IMR-90 (cell line): Measurements from ENCODE around the gene NOS3. TPM values are rescaled to one million over a fixed set of nuclear protein-coding genes. Genes with fewer than 3 reads are reported as not detected.
A peak's percentile ranks its signal among the peaks of the same experiment; 100 is the strongest.

Source experiments
- ATAC-seq: fragments of 200-7000 bp; cut with Tn5 transposase; 2 replicates; pipeline ENCODE4 v1.9.1; 2020; ENCODE audit warnings: low read depth, mild to moderate bottlenecking, moderate library complexity
- BruUV-seq: library from RNA; stranded (reverse); fragments of 400-500 nt; replicated peaks from 2 replicates; lab custom pipeline; 2021; lab: Mats Ljungman, UMichigan
- CTCF ChIA-PET: fragments of 300-600 bp; formaldehyde crosslinking; extraction: SDS; loops from one replicate; lab custom pipeline; 2021; ENCODE audit warnings: antibody characterized with exemption; lab: Yijun Ruan, JAX
- POLR2A ChIA-PET: fragments of 300-600 bp; sonication (Branson Sonifier 250); formaldehyde crosslinking; loops from one replicate; lab custom pipeline; 2022; ENCODE audit warnings: antibody characterized with exemption; ENCODE audit not compliant: unreplicated experiment; lab: Charles Lee
- DNase-seq: peaks from one replicate; pipeline ENCODE4 v3.0.0; 2013
- H2AFZ ChIP-seq: replicated peaks from 2 replicates; pipeline ENCODE3; 2013; ENCODE audit warnings: low read length, mild to moderate bottlenecking; ENCODE audit not compliant: poor library complexity
- H2AK5ac ChIP-seq: 2 replicates; pipeline ENCODE4 v1.6.1; 2013; ENCODE audit warnings: low read depth, low read length, inconsistent platforms
- H2AK9ac ChIP-seq: replicated peaks from 2 replicates; pipeline ENCODE3; 2013; ENCODE audit warnings: mild to moderate bottlenecking, low read depth, low read length, moderate library complexity; ENCODE audit not compliant: poor library complexity
- H2BK120ac ChIP-seq: 2 replicates; pipeline ENCODE4 v1.6.1; 2013; ENCODE audit warnings: low read depth, low read length, inconsistent platforms
- H2BK15ac ChIP-seq: 3 replicates; pipeline ENCODE4 v1.6.1; 2013; ENCODE audit warnings: low read depth, low read length, inconsistent platforms
- H2BK20ac ChIP-seq: 2 replicates; pipeline ENCODE4 v1.6.1; 2013; ENCODE audit warnings: low read depth, mild to moderate bottlenecking, inconsistent platforms, low read length, moderate library complexity
- H2BK5ac ChIP-seq: 2 replicates; pipeline ENCODE4 v1.6.1; 2013; ENCODE audit warnings: mild to moderate bottlenecking, low read depth, low read length, inconsistent platforms; ENCODE audit not compliant: poor library complexity, severe bottlenecking
- H3K14ac ChIP-seq: replicated peaks from 2 replicates; pipeline ENCODE4 v1.6.1; 2013; ENCODE audit warnings: low read depth, low read length, inconsistent platforms
- H3K18ac ChIP-seq: 2 replicates; pipeline ENCODE4 v1.6.1; 2013; ENCODE audit warnings: low read depth, low read length, control low read depth
- H3K23ac ChIP-seq: 2 replicates; pipeline ENCODE4 v1.6.1; 2013; ENCODE audit warnings: low read depth, low read length, inconsistent platforms
- H3K27ac ChIP-seq: 2 replicates; pipeline ENCODE4 v1.5.1; 2013; ENCODE audit warnings: mild to moderate bottlenecking, control low read depth, low read length; ENCODE audit not compliant: insufficient read depth
- H3K27me3 ChIP-seq: 2 replicates; pipeline ENCODE4 v1.6.1; 2013; ENCODE audit warnings: low read length; ENCODE audit not compliant: control insufficient read depth, insufficient read depth
- H3K36me3 ChIP-seq: 2 replicates; pipeline ENCODE4 v1.6.1; 2013; ENCODE audit warnings: low read length, mixed read lengths; ENCODE audit not compliant: control insufficient read depth, insufficient read depth
- H3K4ac ChIP-seq: 2 replicates; pipeline ENCODE4 v1.6.1; 2013; ENCODE audit warnings: low read depth, low read length, inconsistent platforms
- H3K4me1 ChIP-seq: 2 replicates; pipeline ENCODE4 v1.6.1; 2013; ENCODE audit warnings: low read length, mixed read lengths; ENCODE audit not compliant: control insufficient read depth, insufficient read depth
- H3K4me2 ChIP-seq: 2 replicates; pipeline ENCODE4 v1.6.1; 2013; ENCODE audit warnings: low read depth, mild to moderate bottlenecking, control low read depth, low read length, moderate library complexity
- H3K4me3 ChIP-seq: 2 replicates; pipeline ENCODE4 v1.5.1; 2013; ENCODE audit warnings: low read depth, mild to moderate bottlenecking, control low read depth, low read length, moderate library complexity; ENCODE audit not compliant: insufficient read depth
- H3K56ac ChIP-seq: 2 replicates; pipeline ENCODE4 v1.6.1; 2013; ENCODE audit warnings: low read length, inconsistent platforms; ENCODE audit not compliant: insufficient read depth; ENCODE audit errors: extremely low read depth
- H3K79me1 ChIP-seq, 2 experiments: 2 replicates each; pipeline ENCODE4 v1.6.1; 2013; ENCODE audit warnings: low read length in 2 of 2, inconsistent platforms in 1 of 2, low read depth in 1 of 2
- H3K9ac ChIP-seq: 2 replicates; pipeline ENCODE4 v1.6.1; 2013; ENCODE audit warnings: low read depth, low read length, control low read depth
- H3K9me1 ChIP-seq: 2 replicates; pipeline ENCODE4 v1.6.1; 2013; ENCODE audit warnings: low read length, inconsistent platforms; ENCODE audit not compliant: insufficient read depth
- H3K9me3 ChIP-seq: 2 replicates; pipeline ENCODE4 v1.6.1; 2013; ENCODE audit warnings: low read length; ENCODE audit not compliant: control insufficient read depth, insufficient read depth
- H4K20me1 ChIP-seq: 2 replicates; pipeline ENCODE4 v1.6.1; 2013; ENCODE audit warnings: low read length, inconsistent platforms; ENCODE audit not compliant: insufficient read depth
- H4K5ac ChIP-seq: 2 replicates; pipeline ENCODE4 v1.6.1; 2013; ENCODE audit warnings: mild to moderate bottlenecking, low read depth, low read length, control low read depth
- H4K8ac ChIP-seq, 2 experiments: 2 replicates each; pipeline ENCODE4 v1.6.1; 2013; ENCODE audit warnings: low read depth in 2 of 2, low read length in 2 of 2, control low read depth in 1 of 2, inconsistent platforms in 1 of 2
- H4K91ac ChIP-seq: 2 replicates; pipeline ENCODE4 v1.6.1; 2013; ENCODE audit warnings: low read depth, low read length, inconsistent platforms; ENCODE audit not compliant: insufficient read depth
- BHLHE40 ChIP-seq: fragments of 150-350 bp; IDR thresholded peaks from 2 replicates; pipeline ENCODE4 v1.6.1; 2016; ENCODE audit warnings: mild to moderate bottlenecking, low read depth, low read length
- NFE2L2 ChIP-seq: fragments of 150-350 bp; IDR thresholded peaks from 2 replicates; pipeline ENCODE4 v1.6.1; 2016; ENCODE audit warnings: low read depth, mild to moderate bottlenecking, low read length
- whole genome bisulfite sequencing, 2 experiments: methylation state at CpG; one replicate each; pipeline versions ENCODE4 v1.1.5 to v1.1.7; 2013; ENCODE audit warnings: missing lambda C conversion rate in 2 of 2; ENCODE audit not compliant: insufficient read length in 1 of 2; ENCODE audit errors: extremely low coverage in 2 of 2; 5-methylcytosine and 5-hydroxymethylcytosine counted together
- dilution Hi-C: fragments of 300-500 bp; cut with HindIII; formaldehyde crosslinking; loops from one replicate; pipeline ENCODE4 v1.14.3; 2018; ENCODE audit warnings: low sequenced_read_pairs; ENCODE audit not compliant: unreplicated experiment
- in situ Hi-C: fragments of 300-500 bp; cut with MboI; formaldehyde crosslinking; loops from 3 replicates; pipeline ENCODE4 v1.14.3; 2019; ENCODE audit warnings: low sequenced_read_pairs, inconsistent platforms, mixed read lengths
- intact Hi-C: fragments of 100-400 bp; cut with micrococcal nuclease; formaldehyde crosslinking; loops from 2 replicates; pipeline ENCODE4 v1.10.0; 2022
- polyA plus RNA-seq, 3 experiments: library from polyadenylated mRNA; depleted of rRNA; stranded (reverse); fragments of >200 nt; gene quantifications; 2 replicates each; pipeline ENCODE4 v1.2.3, GENCODE V29; 2012; ENCODE audit warnings: low replicate concordance in 1 of 3
- total RNA-seq: library from RNA; depleted of rRNA; stranded (reverse); fragments of >200 nt; gene quantifications from 2 replicates; pipeline ENCODE4 v1.2.3, GENCODE V29; 2012
- TF ChIP-seq, protein P1 (sequence below): fragments of 150-350 bp; IDR thresholded peaks from 2 replicates; pipeline ENCODE4 v1.6.1; 2016; ENCODE audit warnings: low read depth, mild to moderate bottlenecking, low read length, moderate library complexity, borderline replicate concordance
- TF ChIP-seq, protein P2 (sequence below): conservative IDR thresholded peaks from 2 replicates; pipeline ENCODE4 v1.5.1; 2012; ENCODE audit warnings: mild to moderate bottlenecking, low read depth, low read length, improper control_type of control experiment

The NOS3 gene
- total and polyA plus RNA-seq, 2 of the 4 experiments (the other 2 are of a cell fraction) = 0.72 to 2.0 TPM

DNA sequence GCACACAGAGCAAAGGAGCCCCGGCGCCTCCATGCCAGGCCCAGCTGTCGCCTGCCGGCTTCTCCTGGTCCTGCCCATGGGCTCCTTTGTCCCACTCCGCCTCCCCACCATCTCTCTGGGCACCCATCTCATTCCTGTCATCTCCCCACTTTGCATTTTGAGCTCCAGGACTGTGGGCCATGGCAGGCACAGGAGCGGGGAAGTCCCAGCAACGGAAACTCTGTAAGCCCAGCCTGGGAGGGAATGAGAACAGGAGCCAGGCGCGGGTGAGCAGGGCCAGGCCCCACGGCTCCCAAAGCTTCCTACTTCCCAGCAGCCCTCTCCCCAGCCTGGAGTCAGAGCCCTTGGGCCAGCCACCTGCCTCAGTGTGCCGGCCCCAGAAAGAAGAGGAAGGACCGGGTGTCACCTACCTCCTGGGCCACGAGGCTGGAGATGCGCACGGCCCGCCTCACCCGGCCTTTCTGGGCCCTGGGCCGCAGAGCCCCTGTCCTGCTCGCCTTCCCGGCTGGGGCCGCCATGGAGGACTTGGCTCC, 35.8 kb upstream of the NOS3 start (continued):
- TF ChIP-seq, protein P1, sequence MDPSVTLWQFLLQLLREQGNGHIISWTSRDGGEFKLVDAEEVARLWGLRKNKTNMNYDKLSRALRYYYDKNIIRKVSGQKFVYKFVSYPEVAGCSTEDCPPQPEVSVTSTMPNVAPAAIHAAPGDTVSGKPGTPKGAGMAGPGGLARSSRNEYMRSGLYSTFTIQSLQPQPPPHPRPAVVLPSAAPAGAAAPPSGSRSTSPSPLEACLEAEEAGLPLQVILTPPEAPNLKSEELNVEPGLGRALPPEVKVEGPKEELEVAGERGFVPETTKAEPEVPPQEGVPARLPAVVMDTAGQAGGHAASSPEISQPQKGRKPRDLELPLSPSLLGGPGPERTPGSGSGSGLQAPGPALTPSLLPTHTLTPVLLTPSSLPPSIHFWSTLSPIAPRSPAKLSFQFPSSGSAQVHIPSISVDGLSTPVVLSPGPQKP = no peak

DNA sequence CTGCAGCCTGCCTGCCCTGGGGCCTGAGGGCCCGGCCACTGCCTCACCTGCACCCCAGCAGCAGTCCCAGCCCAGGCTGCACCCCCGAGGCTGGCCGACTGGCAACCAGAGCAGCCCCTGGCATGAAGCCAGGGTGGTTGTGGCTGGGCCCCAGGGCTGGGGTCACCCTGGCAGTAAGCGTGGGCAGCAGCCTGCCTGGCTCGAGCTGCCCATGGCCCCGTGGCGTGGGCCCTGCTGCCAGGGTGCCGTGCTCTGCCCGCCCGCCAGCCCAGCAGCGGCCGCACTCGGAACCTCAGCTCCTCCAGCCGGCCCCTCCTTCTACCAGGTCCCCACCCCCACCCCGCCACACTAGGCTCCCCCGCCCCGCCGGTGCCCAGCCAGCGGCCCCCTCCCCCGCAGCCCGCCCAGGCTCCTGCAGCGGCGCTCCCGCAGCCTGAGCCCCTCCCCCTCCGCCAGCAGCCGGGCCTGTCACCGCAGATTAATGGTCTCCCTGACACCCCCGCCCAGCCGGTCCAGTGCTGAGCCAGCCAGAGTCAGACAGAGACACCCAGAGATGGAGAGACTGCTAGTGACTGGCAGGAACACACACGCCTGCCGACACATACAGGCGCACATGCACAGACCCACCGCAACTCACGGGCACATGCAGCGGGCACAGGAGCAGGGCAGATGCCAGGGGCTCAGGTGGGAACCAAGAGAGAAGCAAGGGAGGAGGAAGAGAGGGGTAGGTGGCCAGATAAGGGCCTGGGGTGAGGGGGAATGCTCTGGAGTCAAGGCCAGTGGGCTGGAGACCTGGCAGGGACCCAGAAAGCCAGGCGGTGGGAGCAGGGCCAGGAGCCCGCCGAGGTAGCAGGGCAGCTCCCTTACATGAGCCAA, 35.1 kb upstream of the NOS3 start:
- no peak overlapping the region for H2BK15ac ChIP-seq
- no peak overlapping the region for H3K23ac ChIP-seq
- no peak overlapping the region for H3K27ac ChIP-seq
- 15% methylated on average over 9 of the region's 38 CpGs; no CpG with 5 or more reads in 1 of the 2 experiments for WGBS, 2 experiments
- H3K9me1 ChIP-seq = no peaks in the 10 kb centered on the region
- no peaks in the 10 kb centered on the region for H3K79me1 ChIP-seq
- in situ Hi-C loops = no loop called here
- no peak overlapping the region for H2BK5ac ChIP-seq
- no peak overlapping the region for H4K8ac ChIP-seq
- H2AK9ac ChIP-seq = no peak overlapping the region
- peak overlapping the region; percentile 2; the same call in 1 of the 2 replicates for H3K9ac ChIP-seq
- peak; percentile 76 for ATAC-seq
- dilution Hi-C loops = no loop called here
- H4K5ac ChIP-seq = no peak overlapping the region; the same call in 1 of the 2 replicates
- peaks cover 9% of the 10 kb centered on the region; the same call in 1 of the 2 replicates for H3K36me3 ChIP-seq
- H3K4ac ChIP-seq = peak overlapping the region; percentile 22; the same call in 1 of the 2 replicates
- H3K4me2 ChIP-seq = peak overlapping the region; percentile 55; the same call in 1 of the 2 replicates
- no peak overlapping the region for H4K91ac ChIP-seq
- BruUV-seq = no TSS peak
- H2BK120ac ChIP-seq = no peak overlapping the region
- H3K18ac ChIP-seq = no peak overlapping the region; the same call in 1 of the 2 replicates
- H2AK5ac ChIP-seq = no peak overlapping the region
- no peaks in the 10 kb centered on the region; the same call in 1 of the 2 replicates for H4K20me1 ChIP-seq
- H3K14ac ChIP-seq = no peak overlapping the region
- no peaks in the 10 kb centered on the region for H3K9me3 ChIP-seq
- TF ChIP-seq NFE2L2 (no peak), BHLHE40 (peak; percentile 24; the same call in 1 of the 2 replicates)
- TF ChIP-seq, protein P2, sequence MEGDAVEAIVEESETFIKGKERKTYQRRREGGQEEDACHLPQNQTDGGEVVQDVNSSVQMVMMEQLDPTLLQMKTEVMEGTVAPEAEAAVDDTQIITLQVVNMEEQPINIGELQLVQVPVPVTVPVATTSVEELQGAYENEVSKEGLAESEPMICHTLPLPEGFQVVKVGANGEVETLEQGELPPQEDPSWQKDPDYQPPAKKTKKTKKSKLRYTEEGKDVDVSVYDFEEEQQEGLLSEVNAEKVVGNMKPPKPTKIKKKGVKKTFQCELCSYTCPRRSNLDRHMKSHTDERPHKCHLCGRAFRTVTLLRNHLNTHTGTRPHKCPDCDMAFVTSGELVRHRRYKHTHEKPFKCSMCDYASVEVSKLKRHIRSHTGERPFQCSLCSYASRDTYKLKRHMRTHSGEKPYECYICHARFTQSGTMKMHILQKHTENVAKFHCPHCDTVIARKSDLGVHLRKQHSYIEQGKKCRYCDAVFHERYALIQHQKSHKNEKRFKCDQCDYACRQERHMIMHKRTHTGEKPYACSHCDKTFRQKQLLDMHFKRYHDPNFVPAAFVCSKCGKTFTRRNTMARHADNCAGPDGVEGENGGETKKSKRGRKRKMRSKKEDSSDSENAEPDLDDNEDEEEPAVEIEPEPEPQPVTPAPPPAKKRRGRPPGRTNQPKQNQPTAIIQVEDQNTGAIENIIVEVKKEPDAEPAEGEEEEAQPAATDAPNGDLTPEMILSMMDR = 0 out of 2 replicates have a peak, but pooled peaks have one; percentile 0
- no peaks in the 10 kb centered on the region for H3K27me3 ChIP-seq
- peak overlapping the region; percentile 61 for H2AFZ ChIP-seq
- CTCF ChIA-PET = no interaction called here
- POLR2A ChIA-PET = interaction anchor here (0.6 kb wide), 2 partner anchors 177 to 202 kb away, joined by 4 read pairs; no protein-coding TSS in a partner anchor
- peak; percentile 15 for DNase-seq
- H3K4me1 ChIP-seq = peaks cover 8% of the 10 kb centered on the region; the same call in 1 of the 2 replicates
- no peak overlapping the region for H2BK20ac ChIP-seq
- intact Hi-C loops = no loop called here
- no peak overlapping the region; the same call in 1 of the 2 replicates for H3K4me3 ChIP-seq
- no peak overlapping the region for H3K56ac ChIP-seq
